GM15510 (cell line): Measurements from ENCODE around the gene STK17A.

Experiments used
- POLR2A ChIP-seq: IDR thresholded peaks from 3 replicates; pipeline ENCODE4 v1.6.1; 2011; ENCODE audit warnings: borderline replicate concordance; ENCODE audit not compliant: insufficient read length; ENCODE audit errors: extremely low read depth

The STK17A gene

GRCh38 chr7:43559171-43559945 is 23.6 kb upstream of the STK17A start:
- no peak for TF ChIP-seq POLR2A

DNA sequence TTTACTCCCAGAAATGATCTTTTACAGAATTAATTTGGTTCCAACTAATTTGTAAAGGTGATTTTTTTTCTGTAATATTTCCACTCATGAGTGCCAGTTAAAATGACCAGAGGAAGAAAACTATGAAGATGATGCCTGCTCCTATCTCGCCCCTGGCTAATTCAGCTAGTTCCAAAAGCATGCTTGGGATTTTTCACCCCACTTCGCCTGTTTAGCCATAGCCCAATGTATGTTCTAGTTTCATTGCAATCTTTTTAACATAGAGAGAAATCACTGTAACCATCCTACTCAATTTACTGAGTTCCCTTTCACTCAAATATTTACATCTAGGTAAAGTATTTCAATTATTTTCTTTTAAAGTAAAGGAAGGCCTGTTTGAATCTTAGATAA is 23.0 kb upstream of the STK17A start:
- TF ChIP-seq POLR2A, result no peak

- TF ChIP-seq POLR2A, result no peak
Observed at GRCh38 chr7:43560742-43561330, 22.1 kb upstream of the STK17A start.

DNA sequence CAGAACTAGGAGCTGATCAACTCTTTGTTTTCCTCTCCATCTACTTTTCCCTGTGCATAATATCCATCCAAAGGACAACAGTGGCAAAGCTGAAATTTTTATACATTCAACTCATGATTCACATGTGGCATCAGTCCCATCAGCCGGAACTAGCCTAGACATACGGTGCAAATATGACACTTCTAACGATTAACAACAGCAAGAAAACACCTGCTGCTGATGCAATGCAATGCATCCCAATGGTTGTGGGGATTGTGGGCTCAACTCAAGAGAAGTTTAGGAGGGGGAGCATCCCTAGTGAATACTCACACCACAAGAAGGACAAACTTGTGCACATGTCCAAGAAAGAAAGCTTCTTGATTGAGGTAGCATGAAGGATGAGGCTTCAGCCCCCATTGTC is 20.5 kb upstream of the STK17A start:
- no peak for TF ChIP-seq POLR2A

GRCh38 chr7:43565786-43566185 is 17.1 kb upstream of the STK17A start:
- no peak for TF ChIP-seq POLR2A

DNA sequence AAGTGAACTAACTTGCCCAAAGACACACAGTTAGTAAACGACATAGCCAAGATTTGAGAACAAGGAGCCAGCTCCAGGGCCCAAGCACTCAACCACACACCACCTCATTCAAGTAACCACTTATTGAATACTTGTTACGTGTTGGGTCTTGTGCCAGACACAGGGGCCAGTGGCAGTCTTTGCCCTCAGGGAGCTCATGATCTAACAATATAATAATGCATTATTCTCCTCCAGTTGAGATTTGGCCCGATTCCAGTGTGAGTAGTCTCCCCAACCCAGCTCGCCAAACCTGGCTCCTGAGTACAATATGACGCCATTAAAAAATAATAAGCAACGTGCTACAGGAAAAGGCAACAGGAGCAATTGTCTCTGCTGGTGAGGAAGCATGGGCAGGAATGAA is 14.4 kb upstream of the STK17A start:
- no peak for TF ChIP-seq POLR2A

- no peak for TF ChIP-seq POLR2A
Observed at GRCh38 chr7:43569424-43569823, 13.5 kb upstream of the STK17A start.

- TF ChIP-seq POLR2A, result no peak
Observed at GRCh38 chr7:43570688-43571365, 12.1 kb upstream of the STK17A start.

- no peak for TF ChIP-seq POLR2A
Observed at GRCh38 chr7:43572516-43573049, 10.3 kb upstream of the STK17A start.

- no peak for TF ChIP-seq POLR2A
Observed at GRCh38 chr7:43575506-43575905, 7.4 kb upstream of the STK17A start.

DNA sequence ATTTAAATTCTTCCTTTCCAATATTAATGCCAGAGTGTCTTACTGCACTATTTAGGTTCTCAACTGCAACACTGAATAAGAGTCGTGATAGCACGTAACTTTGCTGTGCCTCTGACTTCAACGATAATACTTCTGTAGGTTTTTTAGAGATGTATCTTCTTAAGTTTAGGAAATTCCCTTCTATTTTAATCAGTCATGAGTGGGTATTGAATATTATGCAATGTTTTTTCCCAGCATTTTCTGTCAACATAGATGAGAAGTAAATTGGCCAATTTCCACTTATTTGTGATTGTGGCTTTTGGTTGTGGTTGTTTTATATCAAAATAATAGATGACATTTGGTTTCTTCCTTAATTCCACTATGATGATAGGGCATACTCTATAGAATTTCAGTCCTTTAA is 6.7 kb upstream of the STK17A start:
- TF ChIP-seq POLR2A, result no peak

- TF ChIP-seq POLR2A, result no peak
Observed at GRCh38 chr7:43577485-43577951, 5.4 kb upstream of the STK17A start.

- TF ChIP-seq POLR2A, result peak; percentile 36
Observed at GRCh38 chr7:43583424-43584194, 701 bp downstream of the STK17A start.

DNA sequence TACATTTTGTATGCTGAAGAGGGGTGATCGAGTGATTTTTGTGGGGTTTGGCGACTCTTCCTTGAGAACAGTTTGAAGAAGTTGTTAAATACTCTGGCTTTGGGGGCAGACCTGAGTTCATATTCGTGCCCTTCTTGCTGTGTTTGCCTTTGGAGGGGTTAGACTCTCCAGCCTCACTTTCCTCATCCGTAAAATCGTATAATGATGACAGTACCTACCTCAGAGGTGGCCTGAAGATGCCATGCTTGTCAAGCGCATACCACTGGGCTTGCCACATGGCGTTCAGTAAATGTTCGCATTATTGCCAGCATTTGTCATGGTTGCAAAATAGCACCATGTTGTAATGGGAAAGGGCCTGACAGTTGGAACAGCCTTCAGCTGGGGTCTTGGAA is 1.3 kb downstream of the STK17A start:
- TF ChIP-seq POLR2A, result no peak

DNA sequence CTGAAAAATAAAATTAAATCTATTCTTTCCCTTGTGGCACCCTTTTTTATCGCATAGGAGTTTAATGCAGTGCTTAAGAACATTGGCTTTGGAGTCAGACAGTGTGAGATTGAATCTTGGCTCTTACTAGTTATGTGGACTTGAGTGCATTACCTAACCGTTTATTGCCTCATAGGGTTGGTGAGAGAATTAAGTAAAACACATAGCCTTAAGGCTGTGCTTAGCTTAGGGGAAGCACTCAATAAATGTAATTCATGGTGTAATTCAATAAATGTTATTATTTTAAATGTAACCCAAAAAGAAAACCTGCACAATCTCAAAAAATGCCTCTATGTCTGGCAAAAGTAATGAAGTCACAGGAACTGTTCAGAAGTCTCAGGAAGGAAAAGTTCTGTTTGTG is 2.7 kb downstream of the STK17A start:
- TF ChIP-seq POLR2A, result no peak
